Measurements from ENCODE around the gene WFS1. TPM values are rescaled to one million over a fixed set of nuclear protein-coding genes. Genes with fewer than 3 reads are reported as not detected.

The WFS1 gene
- total RNA-seq, 1 experiment from 2014 or later, result 21.5 TPM

- H3K79me2 ChIP-seq (ENCODE audit: insufficient read depth, low read length), result no peaks in the 10 kb centered on the region
- no peaks in the 10 kb centered on the region for H3K4me1 ChIP-seq (ENCODE audit: control insufficient read depth in 1 of 2, insufficient read depth in 2 of 2, low read length in 2 of 2)
- no peak overlapping the region for H2AFZ ChIP-seq (ENCODE audit: low read depth, low read length, poor library complexity, severe bottlenecking)
- no peaks in the 10 kb centered on the region for H3K9me3 ChIP-seq (ENCODE audit: control insufficient read depth in 1 of 2, insufficient read depth in 1 of 2, low read depth in 1 of 2, low read length in 2 of 2)
- CTCF ChIA-PET, result interaction anchor here (7.5 kb wide), 1 partner anchor 72 kb away, joined by 201 read pairs; no protein-coding TSS in a partner anchor
- no peaks in the 10 kb centered on the region for H4K20me1 ChIP-seq (ENCODE audit: insufficient read depth)
- H3K4me2 ChIP-seq (ENCODE audit: low read length), result no peak overlapping the region
- no TSS peak for BruUV-seq (replicated peaks)
- TF ChIP-seq EGR1 (IDR thresholded peaks at IDR 0.05; ENCODE audit: low read depth) (no peak), POLR2AphosphoS5 (IDR thresholded peaks at IDR 0.05; ENCODE audit: low read depth, low read length) (no peak), POLR2A (IDR thresholded peaks at IDR 0.05; ENCODE audit: borderline replicate concordance, extremely low read depth, insufficient read depth, insufficient read length) (no peak), JUND (IDR thresholded peaks at IDR 0.05) (no peak), ZNF274 (IDR thresholded peaks at IDR 0.05; ENCODE audit: low read depth, low read length) (no peak), SIN3A (IDR thresholded peaks at IDR 0.05; ENCODE audit: low read depth) (no peak), EZH2phosphoT487 (IDR thresholded peaks at IDR 0.05; ENCODE audit: borderline replicate concordance) (no peak), SP1 (IDR thresholded peaks at IDR 0.05; ENCODE audit: low read depth) (no peak), FOSL1 (IDR thresholded peaks at IDR 0.05; ENCODE audit: low read depth) (no peak), SRF (IDR thresholded peaks at IDR 0.05; ENCODE audit: low read depth) (no peak), CEBPB (IDR thresholded peaks at IDR 0.05; ENCODE audit: low read depth) (no peak), CTCF (IDR thresholded peaks at IDR 0.05 in 2 of 3, conservative IDR thresholded peaks at IDR 0.05 in 1 of 3; ENCODE audit: borderline replicate concordance in 1 of 3, insufficient read depth in 1 of 3, low read depth in 2 of 3, low read length in 2 of 3) (no peak), CBX3 (IDR thresholded peaks at IDR 0.05; ENCODE audit: low read depth) (no peak), ZFX (IDR thresholded peaks at IDR 0.05) (no peak), TCF7L2 (IDR thresholded peaks at IDR 0.05; ENCODE audit: borderline replicate concordance, extremely low read depth, insufficient read depth, insufficient read length) (no peak), ATF3 (IDR thresholded peaks at IDR 0.05) (no peak), EZH2 (IDR thresholded peaks at IDR 0.05) (no peak), RAD21 (IDR thresholded peaks at IDR 0.05; ENCODE audit: low read depth) (no peak)
- TF ChIP-seq, protein P1, sequence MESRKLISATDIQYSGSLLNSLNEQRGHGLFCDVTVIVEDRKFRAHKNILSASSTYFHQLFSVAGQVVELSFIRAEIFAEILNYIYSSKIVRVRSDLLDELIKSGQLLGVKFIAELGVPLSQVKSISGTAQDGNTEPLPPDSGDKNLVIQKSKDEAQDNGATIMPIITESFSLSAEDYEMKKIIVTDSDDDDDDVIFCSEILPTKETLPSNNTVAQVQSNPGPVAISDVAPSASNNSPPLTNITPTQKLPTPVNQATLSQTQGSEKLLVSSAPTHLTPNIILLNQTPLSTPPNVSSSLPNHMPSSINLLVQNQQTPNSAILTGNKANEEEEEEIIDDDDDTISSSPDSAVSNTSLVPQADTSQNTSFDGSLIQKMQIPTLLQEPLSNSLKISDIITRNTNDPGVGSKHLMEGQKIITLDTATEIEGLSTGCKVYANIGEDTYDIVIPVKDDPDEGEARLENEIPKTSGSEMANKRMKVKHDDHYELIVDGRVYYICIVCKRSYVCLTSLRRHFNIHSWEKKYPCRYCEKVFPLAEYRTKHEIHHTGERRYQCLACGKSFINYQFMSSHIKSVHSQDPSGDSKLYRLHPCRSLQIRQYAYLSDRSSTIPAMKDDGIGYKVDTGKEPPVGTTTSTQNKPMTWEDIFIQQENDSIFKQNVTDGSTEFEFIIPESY (IDR thresholded peaks at IDR 0.05; ENCODE audit: extremely low read depth, insufficient replicate concordance, low read length), result no peak
- TF ChIP-seq, protein P2, sequence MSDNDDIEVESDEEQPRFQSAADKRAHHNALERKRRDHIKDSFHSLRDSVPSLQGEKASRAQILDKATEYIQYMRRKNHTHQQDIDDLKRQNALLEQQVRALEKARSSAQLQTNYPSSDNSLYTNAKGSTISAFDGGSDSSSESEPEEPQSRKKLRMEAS (IDR thresholded peaks at IDR 0.05), result no peak
- no peaks in the 10 kb centered on the region for H3K27me3 ChIP-seq (ENCODE audit: insufficient read depth, low read length)
- no peaks in the 10 kb centered on the region for H3K36me3 ChIP-seq (ENCODE audit: control insufficient read depth in 1 of 2, insufficient read depth in 2 of 2, low read length in 2 of 2)
- ATAC-seq (no peak), DNase-seq (ENCODE audit: low read depth, low spot score) (no peak)
- intact Hi-C loops (cut with micrococcal nuclease), result no loop called here
- H3K9me2 ChIP-seq (ENCODE audit: insufficient read depth), result no peaks in the 10 kb centered on the region
- H3K4me3 ChIP-seq (replicated peaks in 1 of 2; ENCODE audit: low read depth in 1 of 2, low read length in 2 of 2), result no peak overlapping the region
- RAD21 ChIA-PET (ENCODE audit: low non-redundant PET in 1 of 2, low total read pairs in 2 of 2, uncharacterized antibody in 2 of 2, unreplicated experiment in 2 of 2), result no interaction called here
- no peak overlapping the region for H3K27ac ChIP-seq (ENCODE audit: low read depth, low read length)
- POLR2A ChIA-PET, result no interaction called here
- no peak overlapping the region for H3K9ac ChIP-seq (ENCODE audit: low read length)
Observed at GRCh38 chr4:6256141-6256540, 13.5 kb upstream of the WFS1 start.

All from HCT116 (cell line).